Measurements from ENCODE around the gene UBA5.

- TF ChIP-seq MAX (CRISPR knock-in tag; IDR thresholded peaks at IDR 0.05) (no peak), FOXO4 (CRISPR knock-in tag; IDR thresholded peaks at IDR 0.05) (no peak), EZH2 (IDR thresholded peaks at IDR 0.05; ENCODE audit: borderline replicate concordance, low read depth, low read length) (no peak), DPF2 (IDR thresholded peaks at IDR 0.05) (no peak), PML (IDR thresholded peaks at IDR 0.05; ENCODE audit: low read length) (no peak), ZNF75A (CRISPR knock-in tag; IDR thresholded peaks at IDR 0.05) (no peak), RFX5 (IDR thresholded peaks at IDR 0.05; ENCODE audit: low read depth, low read length) (no peak), POLR2A (conservative IDR thresholded peaks at IDR 0.05) (no peak), HOMEZ (CRISPR knock-in tag; IDR thresholded peaks at IDR 0.05) (no peak), HMG20B (CRISPR knock-in tag; IDR thresholded peaks at IDR 0.05) (no peak), ZZZ3 (IDR thresholded peaks at IDR 0.05) (no peak), FOXJ3 (CRISPR knock-in tag; IDR thresholded peaks at IDR 0.05) (no peak), SP1 (CRISPR knock-in tag; IDR thresholded peaks at IDR 0.05) (no peak), SIN3B (IDR thresholded peaks at IDR 0.05; ENCODE audit: low read depth) (no peak)
Measured at GRCh38 chr3:132669256-132669777, 9.2 kb downstream of the UBA5 start.

Data from K562 (cell line).